ENCODE results near the gene VAMP4.

The VAMP4 gene

DNA sequence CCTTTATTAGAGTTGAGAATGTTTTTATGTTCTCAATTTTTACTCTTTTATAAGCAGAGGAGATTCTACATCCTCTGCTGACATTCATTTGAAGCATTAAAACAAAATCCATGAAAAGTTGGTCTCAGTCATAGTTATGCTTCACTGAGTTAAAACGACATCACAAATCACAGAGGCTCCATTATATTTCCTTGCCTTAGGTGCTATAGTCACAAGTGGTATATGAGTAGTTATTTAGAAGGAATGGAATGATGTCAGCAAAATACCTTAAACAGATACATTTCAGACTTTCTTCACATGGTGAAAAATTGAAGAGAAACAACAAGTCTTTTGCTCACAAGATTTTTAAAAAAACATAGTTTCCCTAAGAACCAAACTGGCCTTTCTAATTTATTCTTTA is 27.9 kb upstream of the VAMP4 start (continued):
- TF ChIP-seq POU6F1 (CRISPR knock-in tag; IDR thresholded peaks at IDR 0.05; ENCODE audit: borderline replicate concordance, low read depth) (no peak), OSR1 (CRISPR knock-in tag; IDR thresholded peaks at IDR 0.05) (no peak)

GRCh38 chr1:171769171-171769570 is 27.3 kb upstream of the VAMP4 start:
- no peak for ATAC-seq
- TF ChIP-seq CSDC2 (CRISPR knock-in tag; IDR thresholded peaks at IDR 0.05), result no peak
- TF ChIP-seq TSHZ2 (CRISPR knock-in tag; IDR thresholded peaks at IDR 0.05), result no peak
- TF ChIP-seq PATZ1 (CRISPR knock-in tag; IDR thresholded peaks at IDR 0.05; ENCODE audit: borderline replicate concordance), result no peak
- TF ChIP-seq ZFP3 (CRISPR knock-in tag; IDR thresholded peaks at IDR 0.05), result no peak
- no peak for TF ChIP-seq SNAI2 (CRISPR knock-in tag; IDR thresholded peaks at IDR 0.05)
- TF ChIP-seq TCF4 (CRISPR knock-in tag; IDR thresholded peaks at IDR 0.05; ENCODE audit: borderline replicate concordance), result no peak
- TF ChIP-seq ESRRG (CRISPR knock-in tag; IDR thresholded peaks at IDR 0.05), result no peak
- no peak for TF ChIP-seq POU6F1 (CRISPR knock-in tag; IDR thresholded peaks at IDR 0.05; ENCODE audit: borderline replicate concordance, low read depth)
- TF ChIP-seq ZNF8 (CRISPR knock-in tag; IDR thresholded peaks at IDR 0.05), result no peak
- no peak for TF ChIP-seq GLIS3 (CRISPR knock-in tag; IDR thresholded peaks at IDR 0.05)
- TF ChIP-seq ZNF565 (CRISPR knock-in tag; conservative IDR thresholded peaks at IDR 0.05; ENCODE audit: low read depth), result no peak

- ATAC-seq, result no peak
- no peak for TF ChIP-seq OSR1 (CRISPR knock-in tag; IDR thresholded peaks at IDR 0.05)
- TF ChIP-seq ZC3H10 (CRISPR knock-in tag; IDR thresholded peaks at IDR 0.05), result no peak
- TF ChIP-seq, protein P1, sequence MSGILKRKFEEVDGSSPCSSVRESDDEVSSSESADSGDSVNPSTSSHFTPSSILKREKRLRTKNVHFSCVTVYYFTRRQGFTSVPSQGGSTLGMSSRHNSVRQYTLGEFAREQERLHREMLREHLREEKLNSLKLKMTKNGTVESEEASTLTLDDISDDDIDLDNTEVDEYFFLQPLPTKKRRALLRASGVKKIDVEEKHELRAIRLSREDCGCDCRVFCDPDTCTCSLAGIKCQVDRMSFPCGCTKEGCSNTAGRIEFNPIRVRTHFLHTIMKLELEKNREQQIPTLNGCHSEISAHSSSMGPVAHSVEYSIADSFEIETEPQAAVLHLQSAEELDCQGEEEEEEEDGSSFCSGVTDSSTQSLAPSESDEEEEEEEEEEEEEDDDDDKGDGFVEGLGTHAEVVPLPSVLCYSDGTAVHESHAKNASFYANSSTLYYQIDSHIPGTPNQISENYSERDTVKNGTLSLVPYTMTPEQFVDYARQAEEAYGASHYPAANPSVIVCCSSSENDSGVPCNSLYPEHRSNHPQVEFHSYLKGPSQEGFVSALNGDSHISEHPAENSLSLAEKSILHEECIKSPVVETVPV (CRISPR knock-in tag; IDR thresholded peaks at IDR 0.05), result no peak
- no peak for TF ChIP-seq PPARA (CRISPR knock-in tag; IDR thresholded peaks at IDR 0.05; ENCODE audit: borderline replicate concordance)
- TF ChIP-seq SNAI2 (CRISPR knock-in tag; IDR thresholded peaks at IDR 0.05), result no peak
- TF ChIP-seq ZFP3 (CRISPR knock-in tag; IDR thresholded peaks at IDR 0.05), result no peak
- no peak for TF ChIP-seq TOX (CRISPR knock-in tag; IDR thresholded peaks at IDR 0.05; ENCODE audit: borderline replicate concordance)
- no peak for TF ChIP-seq ESRRG (CRISPR knock-in tag; IDR thresholded peaks at IDR 0.05)
- no peak for TF ChIP-seq ZNF70 (CRISPR knock-in tag; IDR thresholded peaks at IDR 0.05)
- TF ChIP-seq, protein P2, sequence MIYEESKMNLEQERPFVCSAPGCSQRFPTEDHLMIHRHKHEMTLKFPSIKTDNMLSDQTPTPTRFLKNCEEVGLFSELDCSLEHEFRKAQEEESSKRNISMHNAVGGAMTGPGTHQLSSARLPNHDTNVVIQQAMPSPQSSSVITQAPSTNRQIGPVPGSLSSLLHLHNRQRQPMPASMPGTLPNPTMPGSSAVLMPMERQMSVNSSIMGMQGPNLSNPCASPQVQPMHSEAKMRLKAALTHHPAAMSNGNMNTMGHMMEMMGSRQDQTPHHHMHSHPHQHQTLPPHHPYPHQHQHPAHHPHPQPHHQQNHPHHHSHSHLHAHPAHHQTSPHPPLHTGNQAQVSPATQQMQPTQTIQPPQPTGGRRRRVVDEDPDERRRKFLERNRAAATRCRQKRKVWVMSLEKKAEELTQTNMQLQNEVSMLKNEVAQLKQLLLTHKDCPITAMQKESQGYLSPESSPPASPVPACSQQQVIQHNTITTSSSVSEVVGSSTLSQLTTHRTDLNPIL (CRISPR knock-in tag; IDR thresholded peaks at IDR 0.05; ENCODE audit: low read depth), result no peak
- no peak for TF ChIP-seq ZFP30 (CRISPR knock-in tag; IDR thresholded peaks at IDR 0.05)
- TF ChIP-seq BACH2 (CRISPR knock-in tag; IDR thresholded peaks at IDR 0.05; ENCODE audit: borderline replicate concordance), result no peak
- TF ChIP-seq PATZ1 (CRISPR knock-in tag; IDR thresholded peaks at IDR 0.05; ENCODE audit: borderline replicate concordance), result no peak
- TF ChIP-seq POU6F1 (CRISPR knock-in tag; IDR thresholded peaks at IDR 0.05; ENCODE audit: borderline replicate concordance, low read depth), result no peak
- TF ChIP-seq GLIS3 (CRISPR knock-in tag; IDR thresholded peaks at IDR 0.05), result no peak
Measured at GRCh38 chr1:171763764-171764163, 21.9 kb upstream of the VAMP4 start.
